Measurements from ENCODE around the gene ZC2HC1B. TPM values are rescaled to one million over a fixed set of nuclear protein-coding genes. Genes with fewer than 3 reads are reported as not detected.
"Not testable (repeated sequence)": the region's sequence is repeated elsewhere in the genome, so short reads cannot be mapped to it uniquely, and the experiment has no call there.

ZC2HC1B gene
- polyA plus RNA-seq, 3 donors from 2014 or later: not detected

DNA sequence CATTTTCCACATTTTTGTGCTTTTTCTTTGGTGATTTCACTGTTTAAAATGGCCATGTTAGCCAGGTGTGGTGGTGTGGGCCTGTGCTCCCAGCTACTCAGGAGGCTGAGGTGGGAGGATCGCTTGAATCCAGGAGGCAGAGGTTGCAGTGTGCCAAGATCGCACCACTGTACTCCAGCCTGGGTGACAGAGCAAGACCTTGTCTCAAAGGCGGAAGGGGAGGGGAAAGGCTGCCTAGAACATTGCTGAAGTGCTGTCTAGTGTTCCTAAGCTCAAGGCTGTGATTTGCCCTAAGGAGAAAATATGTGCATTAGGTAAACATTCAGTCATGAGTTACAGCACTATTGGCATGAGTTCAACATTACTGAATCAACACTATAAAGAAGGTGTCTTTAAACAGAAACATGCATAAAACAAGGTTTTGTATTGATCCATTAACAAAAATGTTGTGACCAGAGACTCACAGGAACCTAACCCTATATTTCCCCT lies 14.0 kb downstream of the ZC2HC1B start:
- Mint-ChIP-seq H3K4me1 (peaks cover 3% of the 10 kb centered on the region in 2 donors), H3K4me3 (no peak overlapping the region), H3K27ac (no peak overlapping the region), H3K36me3 (peaks cover 0 to 8% (median 0%) of the 10 kb centered on the region in 3 donors), H3K9me3 (no peaks in the 10 kb centered on the region), H3K27me3 (ENCODE audit: low read depth in 3 of 3) (peaks cover 0 to 4% (median 2%) of the 10 kb centered on the region in 3 donors)
- DNase-seq: no peak

DNA sequence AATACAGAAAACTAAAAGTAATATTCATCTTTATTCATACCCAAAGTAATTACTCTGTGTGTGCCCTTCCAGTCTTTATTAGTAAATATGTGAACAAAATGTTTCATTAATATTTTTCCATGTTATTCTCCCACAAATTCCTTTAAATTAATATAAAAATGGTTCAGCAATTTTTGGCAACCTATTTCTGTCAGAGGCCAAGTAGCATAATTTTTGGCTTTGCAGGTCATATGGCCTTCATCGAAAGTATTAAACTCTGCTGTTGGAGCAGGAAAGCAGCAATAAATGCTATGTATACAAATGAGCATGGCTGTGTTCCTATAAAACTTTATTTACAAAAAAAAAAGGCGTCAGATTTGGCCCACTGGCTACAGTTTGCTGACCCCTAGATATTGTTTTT lies 16.1 kb downstream of the ZC2HC1B start:
- H3K4me3 Mint-ChIP-seq: no peak overlapping the region
- H3K36me3 Mint-ChIP-seq: peaks cover 0 to 8% (median 4%) of the 10 kb centered on the region in 3 donors
- H3K4me1 Mint-ChIP-seq: no peaks in the 10 kb centered on the region
- H3K27ac Mint-ChIP-seq: no peak overlapping the region
- DNase-seq: no peak
- peaks cover 0 to 4% (median 1%) of the 10 kb centered on the region in 3 donors for H3K27me3 Mint-ChIP-seq (ENCODE audit: low read depth in 3 of 3)
- H3K9me3 Mint-ChIP-seq: no peaks in the 10 kb centered on the region

GRCh38 chr6:143882401-143882930 lies 18.2 kb downstream of the ZC2HC1B start:
- DNase-seq: no peak
- no peaks in the 10 kb centered on the region for H3K9me3 Mint-ChIP-seq
- H3K4me3 Mint-ChIP-seq: no peak overlapping the region
- no peaks in the 10 kb centered on the region for H3K4me1 Mint-ChIP-seq
- H3K27me3 Mint-ChIP-seq (ENCODE audit: low read depth in 3 of 3): peaks cover 0 to 4% (median 1%) of the 10 kb centered on the region in 3 donors
- peaks cover 2 to 6% (median 4%) of the 10 kb centered on the region in 3 donors for H3K36me3 Mint-ChIP-seq
- H3K27ac Mint-ChIP-seq: no peak overlapping the region

GRCh38 chr6:143884216-143884900 lies 20.1 kb downstream of the ZC2HC1B start:
- Mint-ChIP-seq H3K4me1 (no peaks in the 10 kb centered on the region), H3K27me3 (ENCODE audit: low read depth in 3 of 3) (peaks cover 0 to 1% (median 0%) of the 10 kb centered on the region in 3 donors), H3K36me3 (peaks cover 3 to 17% (median 4%) of the 10 kb centered on the region in 3 donors), H3K4me3 (no peak overlapping the region), H3K27ac (no peak overlapping the region), H3K9me3 (no peaks in the 10 kb centered on the region)
- no peak for DNase-seq

GRCh38 chr6:143885116-143885515 lies 20.8 kb downstream of the ZC2HC1B start:
- no peak overlapping the region for H3K4me3 Mint-ChIP-seq
- DNase-seq: no peak
- no peaks in the 10 kb centered on the region for H3K9me3 Mint-ChIP-seq
- peaks cover 0 to 1% (median 0%) of the 10 kb centered on the region in 3 donors for H3K27me3 Mint-ChIP-seq (ENCODE audit: low read depth in 3 of 3)
- H3K36me3 Mint-ChIP-seq: peaks cover 3 to 17% (median 4%) of the 10 kb centered on the region in 3 donors
- H3K27ac Mint-ChIP-seq: no peak overlapping the region
- H3K4me1 Mint-ChIP-seq: no peaks in the 10 kb centered on the region

DNA sequence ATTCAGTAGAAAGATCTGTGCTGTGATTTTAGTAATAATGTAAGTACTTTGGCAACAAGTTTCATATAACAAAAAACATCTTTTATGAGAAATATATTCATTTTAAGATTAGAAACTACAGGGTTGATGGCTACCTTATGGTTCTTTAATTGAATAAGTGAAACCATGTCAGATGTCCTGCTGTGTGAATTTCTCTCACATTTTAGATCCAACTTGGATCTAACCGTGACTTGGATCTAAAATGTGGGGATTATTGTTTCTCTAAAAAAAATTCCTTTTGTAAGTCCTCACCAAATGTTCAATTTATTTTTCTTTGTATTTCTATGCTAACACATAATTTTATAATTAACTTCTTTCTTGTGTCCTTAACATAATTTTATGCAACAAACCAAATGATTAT lies 30.4 kb downstream of the ZC2HC1B start:
- Mint-ChIP-seq H3K27ac (no peak overlapping the region), H3K4me1 (no peaks in the 10 kb centered on the region), H3K36me3 (peaks cover 0 to 7% (median 3%) of the 10 kb centered on the region in 3 donors), H3K4me3 (no peak overlapping the region), H3K27me3 (ENCODE audit: low read depth in 3 of 3) (peaks cover 0 to 3% (median 2%) of the 10 kb centered on the region in 3 donors), H3K9me3 (no peaks in the 10 kb centered on the region)
- no peak for DNase-seq

- H3K27ac Mint-ChIP-seq: no peak overlapping the region
- no peak for DNase-seq
- peaks cover 0 to 2% (median 0%) of the 10 kb centered on the region in 3 donors for H3K27me3 Mint-ChIP-seq (ENCODE audit: low read depth in 3 of 3)
- H3K4me3 Mint-ChIP-seq: no peak overlapping the region
- H3K36me3 Mint-ChIP-seq: peaks cover 0 to 14% (median 7%) of the 10 kb centered on the region in 3 donors
- no peaks in the 10 kb centered on the region for H3K4me1 Mint-ChIP-seq
- no peaks in the 10 kb centered on the region for H3K9me3 Mint-ChIP-seq
Observed at GRCh38 chr6:143896126-143896860, 32.0 kb downstream of the ZC2HC1B start.

GRCh38 chr6:143900358-143900757 lies 36.1 kb downstream of the ZC2HC1B start:
- Mint-ChIP-seq H3K4me1 (no peaks in the 10 kb centered on the region), H3K36me3 (peaks cover 0 to 18% (median 7%) of the 10 kb centered on the region in 3 donors), H3K27me3 (ENCODE audit: low read depth in 3 of 3) (peaks cover 0 to 2% (median 0%) of the 10 kb centered on the region in 3 donors), H3K4me3 (no peak overlapping the region), H3K9me3 (no peaks in the 10 kb centered on the region), H3K27ac (no peak overlapping the region)
- DNase-seq: no peak

GRCh38 chr6:143901885-143902750 lies 37.8 kb downstream of the ZC2HC1B start:
- Mint-ChIP-seq H3K27me3 (ENCODE audit: low read depth in 3 of 3) (peaks cover 0 to 2% (median 0%) of the 10 kb centered on the region in 3 donors), H3K27ac (no peak overlapping the region), H3K4me1 (no peaks in the 10 kb centered on the region), H3K9me3 (no peaks in the 10 kb centered on the region), H3K4me3 (no peak overlapping the region), H3K36me3 (peaks cover 0 to 18% (median 7%) of the 10 kb centered on the region in 3 donors)
- DNase-seq: no peak

GRCh38 chr6:143902827-143903226 lies 38.6 kb downstream of the ZC2HC1B start:
- DNase-seq: no peak
- Mint-ChIP-seq H3K4me1 (no peaks in the 10 kb centered on the region), H3K9me3 (no peaks in the 10 kb centered on the region), H3K27ac (no peak overlapping the region), H3K36me3 (peaks cover 0 to 18% (median 7%) of the 10 kb centered on the region in 3 donors), H3K27me3 (ENCODE audit: low read depth in 3 of 3) (peaks cover 0 to 2% (median 0%) of the 10 kb centered on the region in 3 donors), H3K4me3 (no peak overlapping the region)

DNA sequence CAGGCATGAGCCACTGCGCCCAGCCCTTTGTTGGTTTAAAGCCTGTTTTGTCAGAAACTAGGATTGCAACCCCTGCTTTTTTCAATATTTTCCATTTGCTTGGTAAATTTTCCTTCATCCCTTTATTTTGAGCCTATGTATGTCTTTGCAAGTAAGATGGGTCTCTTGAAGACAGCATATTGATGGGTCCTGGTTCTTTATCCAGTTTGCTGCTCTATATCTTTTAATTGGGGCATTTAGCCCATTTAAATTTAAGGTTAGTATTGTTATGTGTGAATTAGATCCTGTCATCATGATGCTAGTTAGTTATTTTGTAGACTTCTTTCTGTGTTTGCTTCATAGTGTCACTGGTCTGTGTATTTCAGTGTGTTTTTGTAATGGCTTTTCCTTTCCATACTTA lies 46.8 kb downstream of the ZC2HC1B start:
- Mint-ChIP-seq H3K27me3 (ENCODE audit: low read depth in 3 of 3) (peaks cover 4 to 9% (median 4%) of the 10 kb centered on the region in 3 donors), H3K4me1 (no peaks in the 10 kb centered on the region), H3K4me3 (no peak overlapping the region), H3K9me3 (peaks cover 8 to 23% (median 20%) of the 10 kb centered on the region in 6 donors), H3K27ac (no peak overlapping the region), H3K36me3 (peaks cover 10 to 31% (median 22%) of the 10 kb centered on the region in 3 donors)
- no peak for DNase-seq

- peaks cover 4 to 9% (median 7%) of the 10 kb centered on the region in 3 donors for H3K27me3 Mint-ChIP-seq (ENCODE audit: low read depth in 3 of 3)
- H3K4me3 Mint-ChIP-seq: no peak overlapping the region
- no peak for DNase-seq
- peaks cover 8 to 27% (median 20%) of the 10 kb centered on the region in 6 donors for H3K9me3 Mint-ChIP-seq
- H3K4me1 Mint-ChIP-seq: no peaks in the 10 kb centered on the region
- H3K27ac Mint-ChIP-seq: no peak overlapping the region
- H3K36me3 Mint-ChIP-seq: peaks cover 14 to 36% (median 22%) of the 10 kb centered on the region in 3 donors
Observed at GRCh38 chr6:143912671-143913070, 48.4 kb downstream of the ZC2HC1B start.

- H3K4me1 Mint-ChIP-seq; DNase-seq; H3K4me3 Mint-ChIP-seq; H3K27ac Mint-ChIP-seq; H3K27me3 Mint-ChIP-seq (ENCODE audit: low read depth in 3 of 3): not testable (repeated sequence)
- peaks cover 12 to 24% (median 16%) of the 10 kb centered on the region in 6 donors for H3K9me3 Mint-ChIP-seq
- peaks cover 19 to 41% (median 19%) of the 10 kb centered on the region in 3 donors for H3K36me3 Mint-ChIP-seq
Observed at GRCh38 chr6:143917026-143917425, 52.8 kb downstream of the ZC2HC1B start.
